Measurements from ENCODE around the gene ZNF750.

Gene ZNF750

DNA sequence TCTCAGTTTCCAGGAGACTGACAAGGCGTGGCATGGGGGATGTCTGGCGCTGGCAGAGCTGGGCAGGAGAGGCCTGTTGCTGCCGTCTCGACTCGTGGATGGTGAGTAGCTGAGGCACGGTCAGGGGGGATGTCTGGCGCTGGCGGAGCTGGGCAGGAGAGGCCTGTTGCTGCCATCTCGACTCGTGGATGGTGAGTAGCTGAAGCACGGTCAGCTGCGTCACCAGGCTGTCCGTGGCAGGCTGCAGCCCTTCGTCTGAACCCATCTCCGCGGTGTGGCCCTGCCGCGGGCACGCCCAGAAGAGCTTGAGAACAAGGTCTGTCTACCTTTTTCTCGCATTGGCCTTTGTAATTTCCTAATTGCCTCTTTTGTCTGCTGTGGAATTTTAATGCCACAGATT is 25.0 kb downstream of the ZNF750 start:
- Histone ChIP-seq H3K4me1 (ENCODE audit: control insufficient read depth, insufficient read depth, low read length) (no peaks in the 10 kb centered on the region), H3K9ac (ENCODE audit: low read length) (no peak overlapping the region), H3K9me3 (ENCODE audit: control insufficient read depth, low read length) (peaks cover 8% of the 10 kb centered on the region), H3K4me3 (ENCODE audit: low read length) (no peak overlapping the region), H3K27me3 (replicated peaks; ENCODE audit: control insufficient read depth, insufficient read depth, low read length) (no peaks in the 10 kb centered on the region), H3K36me3 (ENCODE audit: control insufficient read depth, insufficient read depth, low read length, severe bottlenecking) (peaks cover 28% of the 10 kb centered on the region)
- no peak for DNase-seq (ENCODE audit: low read depth)

GRCh38 chr17:82813299-82814051 is 26.3 kb downstream of the ZNF750 start:
- no peaks in the 10 kb centered on the region for H3K9me3 ChIP-seq (ENCODE audit: control insufficient read depth, low read length)
- no peak overlapping the region for H3K9ac ChIP-seq (ENCODE audit: low read length)
- DNase-seq (ENCODE audit: low read depth) = no peak
- H3K4me3 ChIP-seq (ENCODE audit: low read length) = no peak overlapping the region
- H3K27me3 ChIP-seq (replicated peaks; ENCODE audit: control insufficient read depth, insufficient read depth, low read length) = no peaks in the 10 kb centered on the region
- peaks cover 23% of the 10 kb centered on the region for H3K36me3 ChIP-seq (ENCODE audit: control insufficient read depth, insufficient read depth, low read length, severe bottlenecking)
- no peaks in the 10 kb centered on the region for H3K4me1 ChIP-seq (ENCODE audit: control insufficient read depth, insufficient read depth, low read length)

DNA sequence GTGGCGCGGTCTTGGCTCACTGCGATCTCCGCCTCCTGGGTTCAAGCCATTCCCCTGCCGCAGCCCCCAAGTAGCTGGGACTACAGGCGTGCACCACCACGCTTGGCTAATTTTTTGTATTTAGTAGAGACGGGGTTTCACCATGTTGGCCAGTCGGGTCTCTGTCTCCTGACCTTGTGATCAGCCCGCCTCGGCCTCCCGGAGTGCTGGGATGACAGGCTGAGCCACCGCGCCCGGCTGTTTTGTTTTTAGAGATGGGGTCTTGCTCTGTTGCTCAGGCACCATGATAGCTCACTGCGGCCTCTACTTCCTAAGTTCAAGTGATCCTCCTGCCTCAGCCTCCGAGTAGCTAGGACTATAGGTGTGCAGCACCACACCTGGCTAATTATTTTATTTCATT is 27.2 kb downstream of the ZNF750 start:
- no peaks in the 10 kb centered on the region for H3K27me3 ChIP-seq (replicated peaks; ENCODE audit: control insufficient read depth, insufficient read depth, low read length)
- H3K36me3 ChIP-seq (ENCODE audit: control insufficient read depth, insufficient read depth, low read length, severe bottlenecking) = peaks cover 23% of the 10 kb centered on the region
- H3K9ac ChIP-seq (ENCODE audit: low read length) = no peak overlapping the region
- H3K4me3 ChIP-seq (ENCODE audit: low read length) = no peak overlapping the region
- no peaks in the 10 kb centered on the region for H3K4me1 ChIP-seq (ENCODE audit: control insufficient read depth, insufficient read depth, low read length)
- no peaks in the 10 kb centered on the region for H3K9me3 ChIP-seq (ENCODE audit: control insufficient read depth, low read length)
- no peak for DNase-seq (ENCODE audit: low read depth)

GRCh38 chr17:82812058-82812457 is 27.8 kb downstream of the ZNF750 start:
- DNase-seq (ENCODE audit: low read depth) = no peak
- no peak overlapping the region for H3K4me3 ChIP-seq (ENCODE audit: low read length)
- H3K9me3 ChIP-seq (ENCODE audit: control insufficient read depth, low read length) = no peaks in the 10 kb centered on the region
- H3K9ac ChIP-seq (ENCODE audit: low read length) = no peak overlapping the region
- H3K4me1 ChIP-seq (ENCODE audit: control insufficient read depth, insufficient read depth, low read length) = no peaks in the 10 kb centered on the region
- peaks cover 23% of the 10 kb centered on the region for H3K36me3 ChIP-seq (ENCODE audit: control insufficient read depth, insufficient read depth, low read length, severe bottlenecking)
- no peaks in the 10 kb centered on the region for H3K27me3 ChIP-seq (replicated peaks; ENCODE audit: control insufficient read depth, insufficient read depth, low read length)

DNA sequence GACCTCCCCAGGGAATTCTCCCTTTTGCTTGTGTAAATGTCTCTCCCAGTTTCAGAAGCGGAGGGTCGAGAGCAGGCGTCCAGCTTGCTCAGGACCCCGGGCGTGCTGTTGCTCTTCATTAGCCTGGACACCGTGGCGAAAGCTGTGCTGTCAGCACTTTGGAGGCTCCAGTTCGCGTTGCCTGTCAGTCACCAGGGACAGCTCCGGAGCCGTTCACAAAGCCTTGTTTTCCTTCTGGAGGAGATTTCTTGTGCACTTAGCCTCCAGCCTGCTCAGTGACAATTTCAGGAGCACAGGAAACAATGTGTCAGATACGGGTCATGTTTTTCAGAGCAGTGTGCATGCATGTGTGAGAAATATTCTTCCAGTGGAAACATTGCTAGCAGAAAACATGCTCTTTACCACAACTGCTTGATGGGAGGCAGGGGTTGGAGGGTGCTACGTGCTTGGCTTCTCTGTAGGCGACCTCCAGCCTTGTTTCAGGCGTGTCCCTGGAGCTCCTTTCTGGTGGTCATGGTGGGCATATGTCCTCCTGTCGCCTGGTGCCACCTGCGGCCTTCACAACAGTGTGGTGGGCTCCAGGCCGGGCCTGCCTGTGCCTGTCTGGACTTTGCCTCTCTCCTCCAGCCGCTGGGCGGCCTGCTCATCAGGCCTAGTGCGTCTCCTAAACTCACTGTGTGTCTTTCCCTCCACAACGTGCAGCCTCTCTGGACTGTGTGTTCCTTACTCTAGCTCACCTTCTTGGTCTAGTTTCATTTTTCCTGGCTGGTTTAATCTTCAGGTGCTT is 29.0 kb downstream of the ZNF750 start:
- Histone ChIP-seq H3K4me3 (ENCODE audit: low read length) (no peak overlapping the region), H3K9ac (ENCODE audit: low read length) (no peak overlapping the region), H3K4me1 (ENCODE audit: control insufficient read depth, insufficient read depth, low read length) (no peaks in the 10 kb centered on the region), H3K36me3 (ENCODE audit: control insufficient read depth, insufficient read depth, low read length, severe bottlenecking) (peaks cover 17% of the 10 kb centered on the region), H3K27me3 (replicated peaks; ENCODE audit: control insufficient read depth, insufficient read depth, low read length) (no peaks in the 10 kb centered on the region), H3K9me3 (ENCODE audit: control insufficient read depth, low read length) (no peaks in the 10 kb centered on the region)
- no peak for DNase-seq (ENCODE audit: low read depth)

DNA sequence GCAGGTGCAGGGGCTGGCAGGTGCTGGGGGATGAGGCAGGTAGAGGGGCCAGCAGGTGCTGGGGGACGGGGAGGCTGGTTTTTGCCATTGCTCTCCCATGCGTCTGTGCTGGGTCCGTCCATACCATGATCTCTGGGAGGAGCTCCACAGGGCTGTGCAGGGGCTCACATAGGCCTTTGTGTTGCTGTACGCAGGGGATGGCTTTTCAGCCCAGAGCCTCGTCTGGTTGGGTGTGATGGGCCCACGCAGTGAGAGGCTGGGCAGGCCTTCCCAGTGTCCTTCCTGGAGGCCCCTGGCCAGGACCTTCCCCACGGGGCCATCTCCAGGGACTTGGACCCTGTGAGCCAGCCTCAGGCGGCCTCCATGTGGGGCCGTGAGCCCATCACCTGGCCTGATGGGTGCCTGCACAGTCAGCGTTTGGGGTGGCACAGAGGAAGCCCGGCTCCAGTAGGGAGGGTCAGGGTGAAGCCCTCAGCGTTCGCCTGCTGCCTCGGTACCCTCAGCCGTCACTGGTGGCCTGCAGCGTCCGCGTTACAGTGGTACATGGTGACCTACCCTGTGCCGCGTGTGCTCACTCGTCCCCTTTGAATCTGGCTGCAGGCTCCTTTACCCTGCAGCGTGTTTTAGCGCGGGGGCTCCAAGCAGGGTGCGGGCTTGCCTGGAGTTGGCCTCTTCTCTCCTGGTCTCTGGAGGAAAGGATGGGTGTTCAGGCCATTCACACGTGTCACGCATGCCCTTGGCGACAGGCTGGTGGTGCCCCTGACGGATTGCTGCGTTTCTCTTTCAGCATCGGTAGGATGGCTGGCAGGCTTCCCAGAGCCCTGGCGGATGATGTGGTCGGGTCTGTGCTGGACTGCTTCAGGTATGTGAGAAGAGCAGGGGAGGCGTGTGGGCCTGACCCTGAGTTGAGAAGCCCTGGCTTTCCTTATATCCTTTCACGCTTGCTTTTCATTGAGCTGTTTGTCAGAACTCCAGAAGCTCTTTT is 30.6 kb downstream of the ZNF750 start:
- DNase-seq (ENCODE audit: low read depth) = no peak
- H3K9ac ChIP-seq (ENCODE audit: low read length) = no peak overlapping the region
- H3K4me1 ChIP-seq (ENCODE audit: control insufficient read depth, insufficient read depth, low read length) = peaks cover 14% of the 10 kb centered on the region
- H3K36me3 ChIP-seq (ENCODE audit: control insufficient read depth, insufficient read depth, low read length, severe bottlenecking) = peaks cover 10% of the 10 kb centered on the region
- H3K4me3 ChIP-seq (ENCODE audit: low read length) = no peak overlapping the region
- H3K27me3 ChIP-seq (replicated peaks; ENCODE audit: control insufficient read depth, insufficient read depth, low read length) = no peaks in the 10 kb centered on the region
- H3K9me3 ChIP-seq (ENCODE audit: control insufficient read depth, low read length) = no peaks in the 10 kb centered on the region

GRCh38 chr17:82808006-82808405 is 31.8 kb downstream of the ZNF750 start:
- peaks cover 14% of the 10 kb centered on the region for H3K4me1 ChIP-seq (ENCODE audit: control insufficient read depth, insufficient read depth, low read length)
- H3K9me3 ChIP-seq (ENCODE audit: control insufficient read depth, low read length) = no peaks in the 10 kb centered on the region
- no peak for DNase-seq (ENCODE audit: low read depth)
- H3K9ac ChIP-seq (ENCODE audit: low read length) = no peak overlapping the region
- H3K36me3 ChIP-seq (ENCODE audit: control insufficient read depth, insufficient read depth, low read length, severe bottlenecking) = peaks cover 10% of the 10 kb centered on the region
- no peak overlapping the region for H3K4me3 ChIP-seq (ENCODE audit: low read length)
- no peaks in the 10 kb centered on the region for H3K27me3 ChIP-seq (replicated peaks; ENCODE audit: control insufficient read depth, insufficient read depth, low read length)

DNA sequence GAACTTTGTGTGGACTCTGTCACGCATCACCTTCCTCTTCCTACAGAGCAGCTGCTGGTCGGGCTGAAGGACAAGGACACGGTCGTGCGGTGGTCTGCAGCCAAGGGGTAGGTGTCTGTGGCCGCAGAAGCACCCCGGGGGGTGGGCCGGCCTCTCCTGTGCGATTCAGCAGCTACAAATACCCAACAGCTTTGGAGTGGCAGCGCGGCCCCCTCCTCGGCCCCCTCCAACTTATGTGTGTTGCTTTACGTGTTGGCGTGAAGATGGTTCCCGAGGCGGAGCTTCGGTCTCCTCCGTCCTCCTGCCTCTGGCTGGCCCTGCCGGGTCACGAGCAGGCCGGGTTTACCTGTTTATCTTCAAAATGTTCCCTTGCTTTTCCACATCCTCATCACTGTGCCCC is 32.3 kb downstream of the ZNF750 start:
- H3K4me3 ChIP-seq (ENCODE audit: low read length) = no peak overlapping the region
- no peak overlapping the region for H3K9ac ChIP-seq (ENCODE audit: low read length)
- no peak for DNase-seq (ENCODE audit: low read depth)
- no peaks in the 10 kb centered on the region for H3K9me3 ChIP-seq (ENCODE audit: control insufficient read depth, low read length)
- peaks cover 14% of the 10 kb centered on the region for H3K4me1 ChIP-seq (ENCODE audit: control insufficient read depth, insufficient read depth, low read length)
- peaks cover 10% of the 10 kb centered on the region for H3K36me3 ChIP-seq (ENCODE audit: control insufficient read depth, insufficient read depth, low read length, severe bottlenecking)
- H3K27me3 ChIP-seq (replicated peaks; ENCODE audit: control insufficient read depth, insufficient read depth, low read length) = no peaks in the 10 kb centered on the region

GRCh38 chr17:82807101-82807500 is 32.7 kb downstream of the ZNF750 start:
- peaks cover 10% of the 10 kb centered on the region for H3K36me3 ChIP-seq (ENCODE audit: control insufficient read depth, insufficient read depth, low read length, severe bottlenecking)
- H3K9me3 ChIP-seq (ENCODE audit: control insufficient read depth, low read length) = no peaks in the 10 kb centered on the region
- H3K27me3 ChIP-seq (replicated peaks; ENCODE audit: control insufficient read depth, insufficient read depth, low read length) = no peaks in the 10 kb centered on the region
- no peak overlapping the region for H3K9ac ChIP-seq (ENCODE audit: low read length)
- H3K4me1 ChIP-seq (ENCODE audit: control insufficient read depth, insufficient read depth, low read length) = peaks cover 18% of the 10 kb centered on the region
- DNase-seq (ENCODE audit: low read depth) = no peak
- H3K4me3 ChIP-seq (ENCODE audit: low read length) = no peak overlapping the region

GRCh38 chr17:82806645-82807044 is 33.2 kb downstream of the ZNF750 start:
- Histone ChIP-seq H3K4me1 (ENCODE audit: control insufficient read depth, insufficient read depth, low read length) (peaks cover 19% of the 10 kb centered on the region), H3K9ac (ENCODE audit: low read length) (no peak overlapping the region), H3K4me3 (ENCODE audit: low read length) (no peak overlapping the region), H3K27me3 (replicated peaks; ENCODE audit: control insufficient read depth, insufficient read depth, low read length) (no peaks in the 10 kb centered on the region), H3K36me3 (ENCODE audit: control insufficient read depth, insufficient read depth, low read length, severe bottlenecking) (peaks cover 7% of the 10 kb centered on the region), H3K9me3 (ENCODE audit: control insufficient read depth, low read length) (no peaks in the 10 kb centered on the region)
- no peak for DNase-seq (ENCODE audit: low read depth)

DNA sequence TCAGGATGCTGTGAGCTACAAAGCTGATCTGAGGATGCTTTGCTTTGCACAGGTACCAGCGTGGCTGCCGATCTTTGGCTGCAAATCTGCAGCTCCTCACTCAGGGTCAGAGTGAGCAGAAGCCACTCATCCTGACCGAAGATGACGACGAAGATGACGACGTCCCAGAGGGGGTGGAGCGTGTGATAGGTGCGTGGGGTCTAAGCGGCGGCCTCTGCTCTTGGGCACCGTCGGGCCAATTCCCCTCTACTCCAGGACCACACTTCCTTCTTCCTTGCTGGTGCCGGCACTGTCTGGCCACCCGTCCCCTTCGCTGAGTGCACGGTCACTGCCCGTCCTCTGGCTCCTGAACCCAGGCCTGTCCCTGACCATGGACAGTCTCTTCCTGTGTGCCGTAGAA is 34.0 kb downstream of the ZNF750 start:
- Histone ChIP-seq H3K4me3 (ENCODE audit: low read length) (no peak overlapping the region), H3K4me1 (ENCODE audit: control insufficient read depth, insufficient read depth, low read length) (peaks cover 19% of the 10 kb centered on the region), H3K36me3 (ENCODE audit: control insufficient read depth, insufficient read depth, low read length, severe bottlenecking) (peaks cover 3% of the 10 kb centered on the region)

More for the DNA sequence above, 34.0 kb downstream of the ZNF750 start:
- no peaks in the 10 kb centered on the region for H3K27me3 ChIP-seq (replicated peaks; ENCODE audit: control insufficient read depth, insufficient read depth, low read length)
- H3K9ac ChIP-seq (ENCODE audit: low read length) = no peak overlapping the region
- no peaks in the 10 kb centered on the region for H3K9me3 ChIP-seq (ENCODE audit: control insufficient read depth, low read length)
- no peak for DNase-seq (ENCODE audit: low read depth)

Measured in adipocyte (in vitro differentiated cells).